ENCODE data around the gene LCNL1. TPM values are rescaled to one million over a fixed set of nuclear protein-coding genes. Genes with fewer than 3 reads are reported as not detected.

Gene LCNL1
- total and polyA plus RNA-seq, 10 of the 15 experiments (the other 5 are each of a cell fraction or from before 2014, with no cell fraction given): not detected

DNA sequence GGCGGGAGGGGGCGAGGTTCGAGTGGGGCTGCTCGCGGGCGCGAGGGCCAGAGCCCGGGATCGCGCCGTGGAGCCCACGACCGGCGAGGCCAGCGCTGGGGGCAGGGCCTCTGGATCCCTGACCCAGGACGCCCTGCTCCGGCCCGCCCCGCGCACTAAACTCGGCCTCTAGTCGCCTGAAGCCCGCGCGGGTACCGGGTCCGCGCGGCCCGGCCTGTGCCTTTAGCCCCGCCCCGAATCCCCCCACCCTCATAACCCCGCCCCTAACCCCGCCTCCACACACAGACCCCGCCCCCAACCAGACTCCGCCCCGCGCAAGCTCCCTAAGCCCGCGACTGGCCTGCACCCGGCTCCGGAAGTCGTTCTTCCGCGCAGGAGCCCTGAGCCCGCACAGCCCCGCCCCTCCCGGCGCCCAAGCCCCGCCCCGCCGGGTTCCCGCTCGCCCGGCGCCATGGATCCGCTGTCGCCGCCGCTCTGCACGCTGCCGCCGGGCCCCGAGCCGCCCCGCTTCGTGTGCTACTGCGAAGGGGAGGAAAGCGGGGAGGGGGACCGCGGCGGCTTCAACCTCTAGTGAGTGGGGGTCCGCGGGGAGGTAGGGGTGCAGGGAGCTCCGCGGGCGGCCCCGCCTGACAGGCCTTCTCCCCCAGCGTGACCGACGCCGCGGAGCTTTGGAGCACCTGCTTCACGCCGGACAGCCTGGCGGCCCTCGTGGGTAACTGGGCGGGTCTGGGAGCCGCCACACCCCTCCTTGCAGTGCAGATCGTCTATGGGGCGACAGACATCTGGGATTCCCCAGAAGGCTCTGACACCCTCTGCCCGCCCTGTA lies 9.4 kb downstream of the LCNL1 start, which contains the start of gene PAXX (continued):
- TF ChIP-seq, protein P1, sequence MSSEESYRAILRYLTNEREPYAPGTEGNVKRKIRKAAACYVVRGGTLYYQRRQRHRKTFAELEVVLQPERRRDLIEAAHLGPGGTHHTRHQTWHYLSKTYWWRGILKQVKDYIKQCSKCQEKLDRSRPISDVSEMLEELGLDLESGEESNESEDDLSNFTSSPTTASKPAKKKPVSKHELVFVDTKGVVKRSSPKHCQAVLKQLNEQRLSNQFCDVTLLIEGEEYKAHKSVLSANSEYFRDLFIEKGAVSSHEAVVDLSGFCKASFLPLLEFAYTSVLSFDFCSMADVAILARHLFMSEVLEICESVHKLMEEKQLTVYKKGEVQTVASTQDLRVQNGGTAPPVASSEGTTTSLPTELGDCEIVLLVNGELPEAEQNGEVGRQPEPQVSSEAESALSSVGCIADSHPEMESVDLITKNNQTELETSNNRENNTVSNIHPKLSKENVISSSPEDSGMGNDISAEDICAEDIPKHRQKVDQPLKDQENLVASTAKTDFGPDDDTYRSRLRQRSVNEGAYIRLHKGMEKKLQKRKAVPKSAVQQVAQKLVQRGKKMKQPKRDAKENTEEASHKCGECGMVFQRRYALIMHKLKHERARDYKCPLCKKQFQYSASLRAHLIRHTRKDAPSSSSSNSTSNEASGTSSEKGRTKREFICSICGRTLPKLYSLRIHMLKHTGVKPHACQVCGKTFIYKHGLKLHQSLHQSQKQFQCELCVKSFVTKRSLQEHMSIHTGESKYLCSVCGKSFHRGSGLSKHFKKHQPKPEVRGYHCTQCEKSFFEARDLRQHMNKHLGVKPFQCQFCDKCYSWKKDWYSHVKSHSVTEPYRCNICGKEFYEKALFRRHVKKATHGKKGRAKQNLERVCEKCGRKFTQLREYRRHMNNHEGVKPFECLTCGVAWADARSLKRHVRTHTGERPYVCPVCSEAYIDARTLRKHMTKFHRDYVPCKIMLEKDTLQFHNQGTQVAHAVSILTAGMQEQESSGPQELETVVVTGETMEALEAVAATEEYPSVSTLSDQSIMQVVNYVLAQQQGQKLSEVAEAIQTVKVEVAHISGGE (CRISPR knock-in tag; IDR thresholded peaks at IDR 0.05): no peak
- TF ChIP-seq, protein P2, sequence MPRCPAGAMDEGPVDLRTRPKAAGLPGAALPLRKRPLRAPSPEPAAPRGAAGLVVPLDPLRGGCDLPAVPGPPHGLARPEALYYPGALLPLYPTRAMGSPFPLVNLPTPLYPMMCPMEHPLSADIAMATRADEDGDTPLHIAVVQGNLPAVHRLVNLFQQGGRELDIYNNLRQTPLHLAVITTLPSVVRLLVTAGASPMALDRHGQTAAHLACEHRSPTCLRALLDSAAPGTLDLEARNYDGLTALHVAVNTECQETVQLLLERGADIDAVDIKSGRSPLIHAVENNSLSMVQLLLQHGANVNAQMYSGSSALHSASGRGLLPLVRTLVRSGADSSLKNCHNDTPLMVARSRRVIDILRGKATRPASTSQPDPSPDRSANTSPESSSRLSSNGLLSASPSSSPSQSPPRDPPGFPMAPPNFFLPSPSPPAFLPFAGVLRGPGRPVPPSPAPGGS (IDR thresholded peaks at IDR 0.05; ENCODE audit: borderline replicate concordance, insufficient read depth, low read depth, low read length, poor library complexity, severe bottlenecking): no peak
- TF ChIP-seq, protein P3, sequence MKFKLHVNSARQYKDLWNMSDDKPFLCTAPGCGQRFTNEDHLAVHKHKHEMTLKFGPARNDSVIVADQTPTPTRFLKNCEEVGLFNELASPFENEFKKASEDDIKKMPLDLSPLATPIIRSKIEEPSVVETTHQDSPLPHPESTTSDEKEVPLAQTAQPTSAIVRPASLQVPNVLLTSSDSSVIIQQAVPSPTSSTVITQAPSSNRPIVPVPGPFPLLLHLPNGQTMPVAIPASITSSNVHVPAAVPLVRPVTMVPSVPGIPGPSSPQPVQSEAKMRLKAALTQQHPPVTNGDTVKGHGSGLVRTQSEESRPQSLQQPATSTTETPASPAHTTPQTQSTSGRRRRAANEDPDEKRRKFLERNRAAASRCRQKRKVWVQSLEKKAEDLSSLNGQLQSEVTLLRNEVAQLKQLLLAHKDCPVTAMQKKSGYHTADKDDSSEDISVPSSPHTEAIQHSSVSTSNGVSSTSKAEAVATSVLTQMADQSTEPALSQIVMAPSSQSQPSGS (IDR thresholded peaks at IDR 0.05; ENCODE audit: low read length): no peak
- TF ChIP-seq SMC3 (IDR thresholded peaks at IDR 0.05; ENCODE audit: borderline replicate concordance, low read length) (no peak), IKZF1 (conservative IDR thresholded peaks at IDR 0.05) (peak; percentile 70), KAT2A (conservative IDR thresholded peaks at IDR 0.05; ENCODE audit: control insufficient read depth, low read depth, low read length) (no peak), NR2C1 (IDR thresholded peaks at IDR 0.05) (no peak), TCF7 (IDR thresholded peaks at IDR 0.05; ENCODE audit: borderline replicate concordance) (no peak), NFIC (IDR thresholded peaks at IDR 0.05; ENCODE audit: low read depth, low read length) (no peak), SREBF1 (IDR thresholded peaks at IDR 0.05; ENCODE audit: low read length) (no peak), RELA (IDR thresholded peaks at IDR 0.05; ENCODE audit: borderline replicate concordance, partially characterized antibody) (no peak), BCL11A (IDR thresholded peaks at IDR 0.05; ENCODE audit: low read depth, low read length) (no peak), ESRRA (IDR thresholded peaks at IDR 0.05; ENCODE audit: low read length) (no peak), KDM1A (IDR thresholded peaks at IDR 0.05; ENCODE audit: borderline replicate concordance) (no peak), SP1 (IDR thresholded peaks at IDR 0.05; ENCODE audit: low read depth, low read length) (no peak), ATF7 (IDR thresholded peaks at IDR 0.05; ENCODE audit: low read depth) (no peak), RUNX3 (IDR thresholded peaks at IDR 0.05; ENCODE audit: low read length) (no peak), EED (IDR thresholded peaks at IDR 0.05; ENCODE audit: low read depth) (no peak), HDAC6 (IDR thresholded peaks at IDR 0.05; ENCODE audit: unreplicated experiment) (no peak), RAD21 (IDR thresholded peaks at IDR 0.05; ENCODE audit: insufficient read depth, low read depth, low read length) (no peak), NR2F1 (conservative IDR thresholded peaks at IDR 0.05) (peak; percentile 19; the same call in 1 of the 2 replicates)
- TF ChIP-seq, protein P4, sequence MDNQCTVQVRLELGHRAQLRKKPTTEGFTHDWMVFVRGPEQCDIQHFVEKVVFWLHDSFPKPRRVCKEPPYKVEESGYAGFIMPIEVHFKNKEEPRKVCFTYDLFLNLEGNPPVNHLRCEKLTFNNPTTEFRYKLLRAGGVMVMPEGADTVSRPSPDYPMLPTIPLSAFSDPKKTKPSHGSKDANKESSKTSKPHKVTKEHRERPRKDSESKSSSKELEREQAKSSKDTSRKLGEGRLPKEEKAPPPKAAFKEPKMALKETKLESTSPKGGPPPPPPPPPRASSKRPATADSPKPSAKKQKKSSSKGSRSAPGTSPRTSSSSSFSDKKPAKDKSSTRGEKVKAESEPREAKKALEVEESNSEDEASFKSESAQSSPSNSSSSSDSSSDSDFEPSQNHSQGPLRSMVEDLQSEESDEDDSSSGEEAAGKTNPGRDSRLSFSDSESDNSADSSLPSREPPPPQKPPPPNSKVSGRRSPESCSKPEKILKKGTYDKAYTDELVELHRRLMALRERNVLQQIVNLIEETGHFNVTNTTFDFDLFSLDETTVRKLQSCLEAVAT (IDR thresholded peaks at IDR 0.05): no peak
- TF ChIP-seq, protein P5, sequence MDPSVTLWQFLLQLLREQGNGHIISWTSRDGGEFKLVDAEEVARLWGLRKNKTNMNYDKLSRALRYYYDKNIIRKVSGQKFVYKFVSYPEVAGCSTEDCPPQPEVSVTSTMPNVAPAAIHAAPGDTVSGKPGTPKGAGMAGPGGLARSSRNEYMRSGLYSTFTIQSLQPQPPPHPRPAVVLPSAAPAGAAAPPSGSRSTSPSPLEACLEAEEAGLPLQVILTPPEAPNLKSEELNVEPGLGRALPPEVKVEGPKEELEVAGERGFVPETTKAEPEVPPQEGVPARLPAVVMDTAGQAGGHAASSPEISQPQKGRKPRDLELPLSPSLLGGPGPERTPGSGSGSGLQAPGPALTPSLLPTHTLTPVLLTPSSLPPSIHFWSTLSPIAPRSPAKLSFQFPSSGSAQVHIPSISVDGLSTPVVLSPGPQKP (IDR thresholded peaks at IDR 0.05; ENCODE audit: low read depth, low read length): no peak
